ENCODE results near the gene RCC2. TPM values are rescaled to one million over a fixed set of nuclear protein-coding genes. Genes with fewer than 3 reads are reported as not detected.

The RCC2 gene
- total and polyA plus RNA-seq, 9 donors, result 15.3 to 52.2 (median 40.7) TPM

GRCh38 chr1:17360272-17360956 is 79.1 kb downstream of the RCC2 start:
- Histone ChIP-seq H3K27ac (no peak overlapping the region), H3K4me3 (no peak overlapping the region), H3K9me3 (no peaks in the 10 kb centered on the region), H3K27me3 (no peaks in the 10 kb centered on the region), H3K36me3 (no peaks in the 10 kb centered on the region), H3K4me1 (ENCODE audit: insufficient read depth) (no peaks in the 10 kb centered on the region)
- no peak for TF ChIP-seq EP300 (IDR thresholded peaks at IDR 0.05)
- TF ChIP-seq, protein P1, sequence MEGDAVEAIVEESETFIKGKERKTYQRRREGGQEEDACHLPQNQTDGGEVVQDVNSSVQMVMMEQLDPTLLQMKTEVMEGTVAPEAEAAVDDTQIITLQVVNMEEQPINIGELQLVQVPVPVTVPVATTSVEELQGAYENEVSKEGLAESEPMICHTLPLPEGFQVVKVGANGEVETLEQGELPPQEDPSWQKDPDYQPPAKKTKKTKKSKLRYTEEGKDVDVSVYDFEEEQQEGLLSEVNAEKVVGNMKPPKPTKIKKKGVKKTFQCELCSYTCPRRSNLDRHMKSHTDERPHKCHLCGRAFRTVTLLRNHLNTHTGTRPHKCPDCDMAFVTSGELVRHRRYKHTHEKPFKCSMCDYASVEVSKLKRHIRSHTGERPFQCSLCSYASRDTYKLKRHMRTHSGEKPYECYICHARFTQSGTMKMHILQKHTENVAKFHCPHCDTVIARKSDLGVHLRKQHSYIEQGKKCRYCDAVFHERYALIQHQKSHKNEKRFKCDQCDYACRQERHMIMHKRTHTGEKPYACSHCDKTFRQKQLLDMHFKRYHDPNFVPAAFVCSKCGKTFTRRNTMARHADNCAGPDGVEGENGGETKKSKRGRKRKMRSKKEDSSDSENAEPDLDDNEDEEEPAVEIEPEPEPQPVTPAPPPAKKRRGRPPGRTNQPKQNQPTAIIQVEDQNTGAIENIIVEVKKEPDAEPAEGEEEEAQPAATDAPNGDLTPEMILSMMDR (IDR thresholded peaks at IDR 0.05), result no peak
- TF ChIP-seq POLR2A (IDR thresholded peaks at IDR 0.05), result no peak
- no peak for DNase-seq
- 81 to 87% (median 83%) methylated on average over 11 of the region's 11 CpGs for whole genome bisulfite sequencing, 3 donors
- intact Hi-C loops (cut with DNase I), result no loop called here

DNA sequence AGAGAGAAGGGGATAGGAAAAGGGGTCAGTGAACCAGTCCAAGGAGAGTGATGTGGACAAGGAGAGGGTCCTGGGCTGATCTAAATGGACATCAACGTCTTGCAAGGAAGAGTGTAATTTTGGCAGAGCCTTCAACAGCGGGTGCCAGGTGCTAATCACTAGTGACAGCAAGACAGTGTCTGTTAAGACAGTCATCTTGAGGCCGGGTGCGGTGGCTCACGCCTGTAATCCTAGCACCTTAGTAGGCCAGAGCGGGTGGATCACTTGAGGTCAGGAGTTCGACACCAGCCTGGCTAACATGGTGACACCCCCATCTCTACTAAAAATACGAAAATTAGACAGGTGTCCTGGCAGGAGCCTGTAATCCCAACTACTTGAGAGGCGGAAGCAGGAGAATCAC is 79.7 kb downstream of the RCC2 start:
- Histone ChIP-seq H3K4me1 (ENCODE audit: insufficient read depth) (no peaks in the 10 kb centered on the region), H3K4me3 (no peak overlapping the region), H3K27me3 (no peaks in the 10 kb centered on the region), H3K27ac (no peak overlapping the region), H3K9me3 (no peaks in the 10 kb centered on the region), H3K36me3 (no peaks in the 10 kb centered on the region)
- intact Hi-C loops (cut with DNase I), result no loop called here
- 86 to 90% (median 87%) methylated on average over 9 of the region's 9 CpGs for WGBS, 3 donors
- no peak for DNase-seq
- TF ChIP-seq, protein P1 (IDR thresholded peaks at IDR 0.05), result no peak
- no peak for TF ChIP-seq POLR2A (IDR thresholded peaks at IDR 0.05)
- no peak for TF ChIP-seq EP300 (IDR thresholded peaks at IDR 0.05)

GRCh38 chr1:17359031-17359430 is 80.4 kb downstream of the RCC2 start:
- 54 to 63% (median 58%) methylated on average over 11 of the region's 11 CpGs for WGBS, 3 donors
- Histone ChIP-seq H3K27ac (no peak overlapping the region), H3K4me3 (no peak overlapping the region), H3K4me1 (ENCODE audit: insufficient read depth) (no peaks in the 10 kb centered on the region), H3K27me3 (no peaks in the 10 kb centered on the region), H3K9me3 (no peaks in the 10 kb centered on the region), H3K36me3 (no peaks in the 10 kb centered on the region)
- no peak for DNase-seq
- intact Hi-C loops (cut with DNase I), result no loop called here
- TF ChIP-seq EP300 (IDR thresholded peaks at IDR 0.05), result no peak
- TF ChIP-seq POLR2A (IDR thresholded peaks at IDR 0.05), result no peak
- TF ChIP-seq, protein P1 (IDR thresholded peaks at IDR 0.05), result no peak

GRCh38 chr1:17358557-17358956 is 80.9 kb downstream of the RCC2 start:
- 65 to 78% (median 76%) methylated on average over 4 of the region's 4 CpGs for WGBS, 3 donors
- Histone ChIP-seq H3K36me3 (no peaks in the 10 kb centered on the region), H3K27me3 (no peaks in the 10 kb centered on the region), H3K4me3 (no peak overlapping the region), H3K4me1 (ENCODE audit: insufficient read depth) (no peaks in the 10 kb centered on the region), H3K9me3 (no peaks in the 10 kb centered on the region), H3K27ac (no peak overlapping the region)
- TF ChIP-seq, protein P1 (IDR thresholded peaks at IDR 0.05), result no peak
- TF ChIP-seq EP300 (IDR thresholded peaks at IDR 0.05) (no peak), POLR2A (IDR thresholded peaks at IDR 0.05) (no peak)
- intact Hi-C loops (cut with DNase I), result no loop called here
- DNase-seq, result no peak

Other genes starting within 250 kb of the RCC2 start
- under 1 TPM in 1 of 7 donors, not detected in 6; 0.07 TPM for gene PADI1, start 234.5 kb downstream of the RCC2 start, total RNA-seq
- not detected for gene PADI1, start 234.5 kb downstream of the RCC2 start, polyA plus RNA-seq
- gene PADI3, start 190.6 kb downstream of the RCC2 start, total RNA-seq, result not detected
- gene PADI3, start 190.6 kb downstream of the RCC2 start, polyA plus RNA-seq, result not detected
- 1 to 10 TPM in 1 of 7 donors, under 1 TPM in 3, not detected in 3; 0.10 to 1.8 (median 0.61) TPM for gene PADI4, start 131.5 kb downstream of the RCC2 start, total RNA-seq
- gene PADI4, start 131.5 kb downstream of the RCC2 start, polyA plus RNA-seq, result under 1 TPM; 0.11 to 0.17 TPM
- under 1 TPM in 1 of 7 donors, not detected in 6; 0.10 TPM for gene PADI6, start 67.5 kb downstream of the RCC2 start, total RNA-seq
- gene PADI6, start 67.5 kb downstream of the RCC2 start, polyA plus RNA-seq, result 1 to 10 TPM in 1 of 2 donors, under 1 TPM in 1; 0.18 to 4.3 TPM
- gene ARHGEF10L, start 100.0 kb upstream of the RCC2 start, total RNA-seq, result 10 to 100 TPM in 5 of 7 donors, 1 to 10 TPM in 2; 7.6 to 23.0 (median 19.6) TPM
- 10 to 100 TPM in 1 of 2 donors, 1 to 10 TPM in 1; 3.6 to 18.3 TPM for gene ARHGEF10L, start 100.0 kb upstream of the RCC2 start, polyA plus RNA-seq

Data from ovary (tissue), 9 donors.